CD1c-positive myeloid dendritic cell (primary cell): ENCODE data around the gene HLA-DQA1.
"Not testable (repeated sequence)": the region's sequence is repeated elsewhere in the genome, so short reads cannot be mapped to it uniquely, and the experiment has no call there.

Source experiments
- DNase-seq: peaks from one replicate; pipeline ENCODE4 v3.0.0-alpha.2; 2016; ENCODE audit errors: extremely low spot score

HLA-DQA1 gene

GRCh38 chr6:32622545-32623401, 14.4 kb upstream of the HLA-DQA1 start:
- DNase-seq, result peak; percentile 87

GRCh38 chr6:32623693-32624092, 13.5 kb upstream of the HLA-DQA1 start:
- DNase-seq, result peak; percentile 66

- DNase-seq, result no peak
These were observed 12.6 kb upstream of the HLA-DQA1 start for GRCh38 chr6:32624565-32624964.

GRCh38 chr6:32625137-32625536, 12.1 kb upstream of the HLA-DQA1 start:
- DNase-seq, result no peak

GRCh38 chr6:32627249-32627648, 10.0 kb upstream of the HLA-DQA1 start:
- no peak for DNase-seq

GRCh38 chr6:32627831-32628230, 9.4 kb upstream of the HLA-DQA1 start:
- DNase-seq, result peak; percentile 83

- not testable (repeated sequence) for DNase-seq
These were observed 7.4 kb upstream of the HLA-DQA1 start for GRCh38 chr6:32629793-32630192.

- no peak for DNase-seq
These were observed 1.6 kb upstream of the HLA-DQA1 start for GRCh38 chr6:32635526-32636123.

GRCh38 chr6:32637883-32638282, 677 bp downstream of the HLA-DQA1 start:
- no peak for DNase-seq

- no peak for DNase-seq
These were observed 1.5 kb downstream of the HLA-DQA1 start for GRCh38 chr6:32638532-32639219.

- no peak for DNase-seq
These were observed 2.5 kb downstream of the HLA-DQA1 start for GRCh38 chr6:32639440-32640394.

- DNase-seq, result no peak
These were observed 3.9 kb downstream of the HLA-DQA1 start for GRCh38 chr6:32641122-32641521.

GRCh38 chr6:32641785-32642719, 4.8 kb downstream of the HLA-DQA1 start:
- peak; percentile 45 for DNase-seq

GRCh38 chr6:32642720-32643106, 5.5 kb downstream of the HLA-DQA1 start:
- DNase-seq, result no peak

GRCh38 chr6:32643904-32644303, 6.7 kb downstream of the HLA-DQA1 start:
- DNase-seq, result no peak

- no peak for DNase-seq
These were observed 8.0 kb downstream of the HLA-DQA1 start for GRCh38 chr6:32645047-32645703.

GRCh38 chr6:32655203-32655710, 18.1 kb downstream of the HLA-DQA1 start:
- peak; percentile 48 for DNase-seq

GRCh38 chr6:32657329-32657728, 20.1 kb downstream of the HLA-DQA1 start:
- not testable (repeated sequence) for DNase-seq

GRCh38 chr6:32657819-32658218, 20.6 kb downstream of the HLA-DQA1 start:
- DNase-seq, result not testable (repeated sequence)
